ENCODE results near the gene PFN2.
"Not testable (repeated sequence)": the region's sequence is repeated elsewhere in the genome, so short reads cannot be mapped to it uniquely, and the experiment has no call there.

The PFN2 gene

GRCh38 chr3:149970716-149971402 lies at the start of gene PFN2:
Gene PFN2 (minus strand): TSS chr3:149970895. CDS start chr3:149970856, 39 bp downstream.
- DNase-seq = peak; percentile 94

GRCh38 chr3:150015901-150016300 lies 45.2 kb upstream of the PFN2 start:
- DNase-seq = no peak

- no peak for DNase-seq
Measured at GRCh38 chr3:150014782-150015181, 44.1 kb upstream of the PFN2 start.

GRCh38 chr3:150013801-150014200 lies 43.1 kb upstream of the PFN2 start:
- DNase-seq = no peak

- DNase-seq = no peak
Measured at GRCh38 chr3:150006794-150007193, 36.1 kb upstream of the PFN2 start.

- DNase-seq = no peak
Measured at GRCh38 chr3:150005243-150006112, 34.8 kb upstream of the PFN2 start.

- DNase-seq = no peak
Measured at GRCh38 chr3:150000641-150001040, 29.9 kb upstream of the PFN2 start.

- DNase-seq = no peak
Measured at GRCh38 chr3:149999421-149999820, 28.7 kb upstream of the PFN2 start.

GRCh38 chr3:149998946-149999345 lies 28.3 kb upstream of the PFN2 start:
- DNase-seq = no peak

- no peak for DNase-seq
Measured at GRCh38 chr3:149992416-149993058, 21.8 kb upstream of the PFN2 start.

- no peak for DNase-seq
Measured at GRCh38 chr3:149990423-149990948, 19.8 kb upstream of the PFN2 start.

GRCh38 chr3:149989307-149989706 lies 18.6 kb upstream of the PFN2 start:
- no peak for DNase-seq

GRCh38 chr3:149983628-149984027 lies 12.9 kb upstream of the PFN2 start:
- no peak for DNase-seq

- not testable (repeated sequence) for DNase-seq
Measured at GRCh38 chr3:149983053-149983452, 12.4 kb upstream of the PFN2 start.

- not testable (repeated sequence) for DNase-seq
Measured at GRCh38 chr3:149981979-149982378, 11.3 kb upstream of the PFN2 start.

- no peak for DNase-seq
Measured at GRCh38 chr3:149977386-149977785, 6.7 kb upstream of the PFN2 start.

- DNase-seq = no peak
Measured at GRCh38 chr3:149975919-149976318, 5.2 kb upstream of the PFN2 start.

- DNase-seq = peak; percentile 94
Measured at GRCh38 chr3:149971403-149972075, 844 bp upstream of the PFN2 start.

GRCh38 chr3:149969940-149970715 lies 567 bp downstream of the PFN2 start:
- peak; percentile 91 for DNase-seq

- DNase-seq = peak; percentile 81
Measured at GRCh38 chr3:149969110-149969939, 1.4 kb downstream of the PFN2 start.

GRCh38 chr3:149968216-149968615 lies 2.5 kb downstream of the PFN2 start:
- peak; percentile 79 for DNase-seq
